GM18867 (cell line): ENCODE data around the gene NEGR1.

ENCODE experiments used
- ATAC-seq: cut with Tn5 transposase; IDR thresholded peaks from one replicate; pipeline ENCODE4 v1.9.1; 2021; ENCODE audit warnings: mild to moderate bottlenecking, moderate library complexity; ENCODE audit not compliant: unreplicated experiment

NEGR1 gene

GRCh38 chr1:71788113-71788512 lies 494.2 kb downstream of the NEGR1 start:
- ATAC-seq = no peak

GRCh38 chr1:71787699-71788098 lies 494.6 kb downstream of the NEGR1 start:
- no peak for ATAC-seq

DNA sequence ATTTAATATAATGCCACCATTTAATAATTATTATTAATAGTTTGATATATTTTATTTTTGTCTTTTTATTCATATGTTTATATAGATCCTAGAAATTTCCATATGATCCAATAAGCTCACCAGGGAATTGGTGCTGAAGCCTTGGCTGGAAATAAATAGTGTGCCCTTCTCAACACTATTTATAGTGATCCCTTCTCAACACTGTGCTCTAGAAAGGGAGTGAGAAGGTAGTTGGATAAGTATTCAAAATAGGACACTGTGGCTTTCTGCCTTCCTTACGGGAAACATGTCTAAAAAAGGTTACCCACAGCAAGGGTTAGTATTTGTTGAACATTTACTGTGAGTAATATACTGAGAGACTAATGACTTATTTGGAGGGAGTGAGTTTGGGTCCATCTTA lies 496.1 kb downstream of the NEGR1 start:
- no peak for ATAC-seq

DNA sequence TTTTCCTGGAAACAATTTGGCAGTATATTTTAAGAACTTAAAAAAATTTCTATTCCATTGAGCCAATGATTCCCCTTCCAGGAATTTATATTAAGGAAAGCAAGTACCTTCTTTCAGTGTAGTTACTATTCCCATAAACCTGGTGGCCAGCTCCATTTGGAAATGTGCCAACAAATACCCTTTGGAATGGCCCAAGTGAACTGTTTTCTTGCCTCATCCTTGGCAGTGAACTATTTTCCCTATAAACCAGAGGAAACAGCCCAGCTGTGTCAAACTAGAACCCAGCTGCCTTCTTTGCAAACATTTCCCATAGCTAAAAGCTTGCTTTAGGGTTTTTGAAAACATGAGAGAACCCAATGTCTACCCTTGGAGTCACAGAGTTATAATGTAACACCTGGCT lies 496.9 kb downstream of the NEGR1 start:
- no peak for ATAC-seq

DNA sequence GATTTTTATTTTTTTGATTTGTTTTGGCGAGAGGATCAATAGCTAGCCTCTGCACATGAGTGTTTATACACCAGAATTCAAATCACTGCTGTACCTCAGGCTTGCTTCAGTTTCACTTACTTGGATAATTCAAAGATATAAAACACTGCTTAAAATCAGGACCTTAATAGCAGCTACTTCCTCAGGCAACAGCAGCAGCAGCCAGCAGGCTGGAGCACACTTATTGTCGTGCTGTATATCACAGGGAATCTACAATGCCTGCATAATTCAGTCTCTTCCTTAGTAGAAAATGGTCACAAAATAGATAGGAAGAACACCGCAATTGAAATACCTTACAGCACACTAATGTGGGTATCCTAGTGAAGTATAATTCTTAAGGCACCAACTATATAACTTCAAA lies 497.3 kb downstream of the NEGR1 start:
- ATAC-seq = no peak

GRCh38 chr1:71784241-71784640 lies 498.1 kb downstream of the NEGR1 start:
- no peak for ATAC-seq

DNA sequence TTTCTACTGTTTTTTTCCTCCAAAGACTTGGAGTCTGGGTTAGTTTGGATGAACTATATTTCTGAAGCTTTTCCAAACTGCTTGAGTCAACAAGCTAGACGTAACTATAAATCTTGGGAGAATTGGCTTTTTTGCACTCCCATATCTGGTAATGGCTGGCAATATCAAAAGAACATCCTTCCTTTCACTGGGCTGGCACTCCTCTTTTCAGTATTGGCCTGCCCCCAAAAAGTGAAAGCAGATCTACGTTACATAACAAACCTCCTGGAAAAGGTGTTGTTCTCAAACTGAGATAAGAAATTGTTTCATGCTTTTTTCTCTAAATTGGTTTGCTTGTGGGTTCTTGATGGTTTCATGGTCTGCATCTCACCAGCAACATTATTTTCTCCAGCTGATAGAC lies 499.3 kb downstream of the NEGR1 start:
- no peak for ATAC-seq

DNA sequence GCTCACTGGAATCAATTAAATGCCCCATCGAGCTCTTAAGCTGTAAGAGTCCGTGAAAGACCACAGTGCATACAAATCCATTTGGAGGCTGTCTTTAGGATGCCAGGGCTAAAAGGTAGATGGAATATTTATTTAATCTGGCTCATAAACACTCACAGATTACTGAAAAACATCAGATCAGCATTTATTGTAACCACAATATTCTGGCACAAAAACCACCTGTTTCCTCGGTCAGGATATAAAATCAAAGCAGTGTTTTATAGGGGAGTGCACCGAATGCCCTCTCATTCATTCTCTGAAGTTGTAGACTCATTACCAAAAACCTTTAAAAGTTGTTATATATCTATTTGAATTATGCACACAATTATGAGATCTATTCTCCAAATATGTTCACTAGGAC lies 500.9 kb downstream of the NEGR1 start:
- no peak for ATAC-seq

DNA sequence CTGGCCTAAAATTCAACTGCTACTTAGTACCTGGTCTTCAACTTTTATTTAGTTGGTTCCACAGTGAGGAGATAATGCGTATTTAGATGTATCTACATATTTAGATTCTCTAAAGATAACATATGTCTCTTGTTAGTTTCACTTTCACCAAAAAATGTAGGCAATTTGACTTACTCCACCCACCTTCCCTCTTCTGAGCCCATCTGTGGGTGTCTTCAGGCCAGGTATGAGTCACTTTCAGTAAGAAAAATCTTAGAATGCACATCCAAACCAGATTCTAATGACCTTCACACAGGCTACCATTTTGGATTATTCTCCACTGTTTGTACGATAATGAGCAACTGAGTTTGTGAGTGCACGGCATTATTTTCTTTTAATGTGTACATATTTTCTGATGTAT lies 501.7 kb downstream of the NEGR1 start:
- peak; percentile 89 for ATAC-seq

- ATAC-seq = no peak
Measured at GRCh38 chr1:71778940-71779339, 503.4 kb downstream of the NEGR1 start.

DNA sequence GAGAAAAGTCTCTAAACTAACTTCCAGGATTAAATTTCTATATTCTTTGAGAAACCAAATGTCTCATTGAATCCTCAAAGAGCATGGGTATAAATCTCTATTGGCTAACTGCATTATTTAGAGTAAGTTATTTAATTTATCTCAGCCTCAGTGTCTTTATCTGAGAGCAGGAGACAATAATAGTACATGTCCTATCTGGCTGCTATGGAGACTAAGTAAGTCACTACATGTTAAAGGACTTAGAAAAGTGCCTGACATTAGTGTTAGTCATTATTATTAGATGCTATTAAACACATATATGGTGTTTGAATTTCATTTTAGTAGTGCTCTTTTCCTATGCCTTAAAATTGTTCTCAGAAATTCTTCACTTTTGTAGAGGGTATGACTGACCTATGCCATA lies 505.2 kb downstream of the NEGR1 start:
- ATAC-seq = no peak

DNA sequence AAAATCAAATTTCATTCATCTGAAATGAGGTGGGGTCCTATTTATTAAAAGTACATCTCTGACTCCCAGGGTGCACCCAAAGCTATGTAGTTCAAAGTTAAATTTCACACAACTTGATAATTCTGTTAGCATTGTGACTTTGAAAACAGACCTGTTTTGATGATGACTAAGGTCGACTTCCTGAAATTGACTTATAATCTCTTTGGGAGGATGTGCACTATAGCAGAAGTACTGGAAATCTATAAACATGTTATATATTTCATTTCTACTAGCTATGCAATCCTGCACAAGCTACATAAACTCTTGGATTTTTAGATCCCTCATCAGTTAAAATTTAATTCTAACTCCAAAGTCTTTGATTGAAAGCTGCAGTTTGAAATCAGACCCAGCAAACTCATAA lies 507.6 kb downstream of the NEGR1 start:
- ATAC-seq = no peak

- no peak for ATAC-seq
Measured at GRCh38 chr1:71770121-71770520, 512.2 kb downstream of the NEGR1 start.

DNA sequence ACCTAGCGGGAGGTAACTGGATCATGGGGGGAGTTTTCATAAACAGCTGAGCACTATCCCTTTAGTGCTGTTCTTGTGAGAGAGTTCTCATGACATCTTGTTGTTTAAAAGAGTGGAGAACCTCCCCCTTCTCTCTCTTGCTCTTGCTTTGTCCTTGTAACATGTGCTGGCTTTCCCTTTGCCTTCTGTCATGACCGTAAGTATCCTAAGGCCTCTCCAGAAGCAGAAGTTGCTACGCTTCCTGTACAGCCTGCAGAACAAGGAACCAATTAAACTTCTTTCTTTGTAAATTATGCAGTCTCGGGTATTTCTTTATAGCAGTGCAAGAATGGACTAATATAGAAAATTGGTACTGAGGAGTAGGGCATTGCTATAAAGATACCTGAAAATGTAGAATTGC lies 515.6 kb downstream of the NEGR1 start:
- ATAC-seq = no peak

GRCh38 chr1:71762514-71763255 lies 519.7 kb downstream of the NEGR1 start:
- ATAC-seq = no peak

- ATAC-seq = no peak
Measured at GRCh38 chr1:71755441-71755840, 526.9 kb downstream of the NEGR1 start.

DNA sequence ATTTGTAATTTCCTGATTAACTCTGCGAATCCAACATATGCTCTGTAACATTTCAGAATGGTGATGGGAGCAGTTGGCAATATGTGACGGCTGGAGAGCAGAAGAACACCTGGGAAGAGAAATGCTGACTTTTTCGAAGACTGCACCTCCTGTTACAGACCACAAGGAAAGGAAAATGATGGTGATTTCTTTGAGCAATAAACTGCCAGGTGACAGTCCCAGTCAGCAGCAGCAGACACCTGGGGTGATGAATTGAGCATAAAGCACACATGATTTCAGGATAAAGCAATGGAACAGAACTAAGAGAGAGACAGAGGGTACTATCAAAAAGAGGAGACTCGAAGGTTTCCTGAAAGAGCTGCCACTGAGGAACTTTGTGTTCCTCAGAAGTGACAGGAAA lies 528.6 kb downstream of the NEGR1 start:
- ATAC-seq = no peak

DNA sequence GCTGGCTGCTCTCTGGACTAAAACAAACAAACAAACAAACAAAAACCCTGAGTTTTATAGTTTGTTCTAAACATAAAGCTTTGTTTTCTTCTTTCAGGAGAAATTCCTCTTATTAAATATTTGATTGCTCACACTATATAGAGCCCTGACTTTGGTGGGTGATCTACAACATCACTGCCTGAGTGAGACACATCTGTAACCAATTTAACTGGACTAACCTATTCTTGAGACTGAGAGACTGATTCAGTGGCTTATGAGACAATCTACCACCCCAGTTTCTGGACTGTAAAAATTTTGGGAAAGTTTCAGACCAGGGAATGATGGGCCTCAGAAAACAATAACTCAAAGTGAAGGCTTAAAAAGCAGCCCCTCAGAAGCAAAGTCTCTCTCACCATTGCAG lies 537.0 kb downstream of the NEGR1 start:
- ATAC-seq = no peak

DNA sequence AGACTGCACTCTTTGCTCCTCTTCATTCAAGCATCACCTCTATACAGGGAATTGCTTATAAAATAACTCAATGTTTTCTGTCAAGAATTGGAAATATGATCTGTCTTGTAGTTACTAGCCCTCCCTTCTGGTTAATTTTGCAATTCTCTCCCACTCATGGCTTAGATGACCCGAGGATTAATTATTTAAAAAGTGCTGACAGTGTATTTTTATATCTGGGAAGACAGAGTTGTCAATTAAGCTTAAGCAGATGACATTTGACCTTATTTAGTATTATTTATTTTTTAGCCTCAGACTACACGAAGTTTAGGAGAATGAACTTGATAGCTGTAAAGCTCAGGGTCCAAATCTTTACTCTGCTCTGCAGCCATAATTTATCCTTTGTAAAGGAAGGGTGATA lies 538.5 kb downstream of the NEGR1 start:
- ATAC-seq = no peak

DNA sequence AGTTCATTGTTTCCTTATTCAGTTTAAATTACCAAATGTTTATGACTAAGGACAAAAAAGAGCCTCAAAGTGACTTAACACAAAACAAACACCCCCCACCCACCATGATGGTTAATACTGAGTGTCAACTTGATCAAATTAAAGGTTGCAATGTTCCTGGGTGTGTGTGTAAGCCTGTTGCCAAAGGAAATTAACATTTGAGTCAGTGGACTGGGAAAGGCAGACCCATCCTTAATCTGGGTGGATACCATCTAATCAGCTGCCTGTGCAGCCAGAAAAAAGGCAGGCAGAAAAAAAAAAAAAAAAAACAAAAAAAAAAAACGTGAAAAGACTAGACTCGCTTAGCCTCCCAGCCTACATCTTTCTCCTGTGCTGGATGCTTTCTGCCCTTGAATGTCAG lies 543.4 kb downstream of the NEGR1 start:
- ATAC-seq = no peak

DNA sequence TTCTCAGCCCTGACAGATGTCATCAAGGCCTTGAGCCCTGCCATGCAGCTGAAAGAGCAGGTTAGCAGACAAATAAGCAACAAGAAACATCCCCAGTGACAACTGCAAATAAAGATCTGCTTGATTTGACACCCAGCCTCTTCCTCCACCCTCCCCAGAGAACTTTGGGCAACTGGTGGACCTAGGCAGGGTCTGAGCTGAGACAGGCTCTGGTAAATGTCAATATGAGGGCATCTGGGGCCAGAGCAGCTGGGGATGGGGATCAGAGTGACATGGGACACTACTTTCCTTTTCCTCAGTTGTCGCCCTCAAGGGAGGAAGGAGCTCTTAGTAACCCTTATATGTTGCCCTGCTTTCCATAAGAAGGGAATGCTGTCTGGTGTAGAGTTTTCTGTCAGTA lies 544.1 kb downstream of the NEGR1 start:
- ATAC-seq = no peak

DNA sequence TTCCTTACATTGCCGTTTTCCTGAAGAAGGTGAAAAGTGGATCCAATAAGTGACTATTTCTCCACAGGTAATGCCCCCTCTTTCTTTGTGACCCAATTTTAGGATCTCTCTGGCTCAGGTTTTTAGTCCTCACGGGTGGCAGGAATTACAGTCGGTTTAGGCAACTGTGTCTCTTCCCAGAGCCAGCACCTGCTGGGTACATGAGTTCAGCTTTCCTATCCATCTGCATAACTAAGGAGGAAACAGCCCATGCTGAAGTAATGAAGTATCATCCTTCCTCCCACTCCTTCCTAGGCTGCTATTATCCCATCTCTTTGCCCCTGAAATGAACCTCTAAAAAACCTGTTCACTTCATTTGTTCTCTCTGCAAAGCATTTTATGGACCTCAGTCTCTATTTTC lies 544.6 kb downstream of the NEGR1 start:
- no peak for ATAC-seq

DNA sequence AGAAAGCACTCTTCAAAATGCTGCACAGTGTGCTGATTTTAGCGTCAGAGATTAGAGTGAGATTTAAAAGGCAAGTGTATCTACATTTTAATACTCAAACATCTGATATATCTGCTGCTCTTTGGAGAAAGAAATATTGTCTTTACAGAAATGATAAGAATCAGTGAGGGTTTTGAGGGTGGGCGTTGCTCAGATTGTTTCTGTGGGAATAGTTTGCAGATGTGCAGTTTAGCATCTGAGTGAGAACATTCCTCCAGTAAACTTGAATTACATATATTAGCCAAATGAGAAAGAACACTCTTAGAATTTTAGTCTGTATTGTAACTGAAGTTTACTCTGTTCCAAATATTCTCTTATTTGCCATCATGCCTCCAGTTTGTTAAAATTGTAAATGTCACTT lies 549.2 kb downstream of the NEGR1 start:
- ATAC-seq = no peak
